OCI-LY7 (cell line): ENCODE data around the gene TRIM7.

ENCODE experiments used
- EZH2phosphoT487 ChIP-seq: fragments of 200-600 bp; sonication (generic); IDR thresholded peaks from 2 replicates; pipeline ENCODE4 v1.6.1; 2018; ENCODE audit warnings: low read depth, borderline replicate concordance, mild to moderate bottlenecking, mixed run types, antibody characterized with exemption, low read length, moderate library complexity, mixed read lengths
- TF ChIP-seq, protein P1 (sequence below): fragments of 200-600 bp; sonication (generic); conservative IDR thresholded peaks from 2 replicates; pipeline ENCODE4 v1.5.1; 2014; ENCODE audit warnings: mild to moderate bottlenecking, antibody characterized with exemption, low read length, moderate library complexity, mixed read lengths

DNA sequence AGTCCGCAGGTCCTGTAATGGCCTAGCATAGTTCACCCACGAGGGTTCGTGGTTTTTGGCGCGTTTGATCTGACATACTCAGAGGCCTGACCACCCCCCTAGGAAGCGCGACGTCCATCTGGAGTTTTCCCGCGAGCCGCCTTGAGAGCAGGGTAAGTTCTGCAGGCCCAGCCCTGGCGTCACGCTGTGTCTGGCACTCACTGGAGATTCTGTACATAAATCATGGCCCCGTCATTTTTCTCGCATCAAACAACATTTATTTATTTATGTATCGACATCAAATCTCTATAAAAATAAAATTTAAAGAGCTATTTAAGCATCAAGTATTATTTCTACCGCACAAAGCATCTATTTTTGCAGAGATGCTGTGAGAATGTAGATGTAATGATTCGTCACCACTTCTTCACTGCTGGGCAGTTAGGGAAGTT is 17.6 kb upstream of the TRIM7 start:
- TF ChIP-seq, protein P1, sequence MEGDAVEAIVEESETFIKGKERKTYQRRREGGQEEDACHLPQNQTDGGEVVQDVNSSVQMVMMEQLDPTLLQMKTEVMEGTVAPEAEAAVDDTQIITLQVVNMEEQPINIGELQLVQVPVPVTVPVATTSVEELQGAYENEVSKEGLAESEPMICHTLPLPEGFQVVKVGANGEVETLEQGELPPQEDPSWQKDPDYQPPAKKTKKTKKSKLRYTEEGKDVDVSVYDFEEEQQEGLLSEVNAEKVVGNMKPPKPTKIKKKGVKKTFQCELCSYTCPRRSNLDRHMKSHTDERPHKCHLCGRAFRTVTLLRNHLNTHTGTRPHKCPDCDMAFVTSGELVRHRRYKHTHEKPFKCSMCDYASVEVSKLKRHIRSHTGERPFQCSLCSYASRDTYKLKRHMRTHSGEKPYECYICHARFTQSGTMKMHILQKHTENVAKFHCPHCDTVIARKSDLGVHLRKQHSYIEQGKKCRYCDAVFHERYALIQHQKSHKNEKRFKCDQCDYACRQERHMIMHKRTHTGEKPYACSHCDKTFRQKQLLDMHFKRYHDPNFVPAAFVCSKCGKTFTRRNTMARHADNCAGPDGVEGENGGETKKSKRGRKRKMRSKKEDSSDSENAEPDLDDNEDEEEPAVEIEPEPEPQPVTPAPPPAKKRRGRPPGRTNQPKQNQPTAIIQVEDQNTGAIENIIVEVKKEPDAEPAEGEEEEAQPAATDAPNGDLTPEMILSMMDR, result no peak
- TF ChIP-seq EZH2phosphoT487, result no peak
